Neural progenitor cell (in vitro differentiated cells): ENCODE data around the gene RPGR. TPM values are rescaled to one million over a fixed set of nuclear protein-coding genes. Genes with fewer than 3 reads are reported as not detected.

Experiments
- DNase-seq: peaks from one replicate; pipeline ENCODE4 v3.0.0-alpha.2; 2016; ENCODE audit warnings: low spot score
- H2AFZ ChIP-seq: fragments of 200-600 bp; sonication (generic); replicated peaks from 2 replicates; pipeline ENCODE4 v1.6.1; 2016; ENCODE audit warnings: antibody characterized with exemption
- H3F3A ChIP-seq: fragments of 200-600 bp; sonication (generic); 2 replicates; pipeline ENCODE4 v1.6.1; 2016; ENCODE audit warnings: antibody characterized with exemption, low read depth
- H3K27ac ChIP-seq: fragments of 200-600 bp; sonication (generic); 2 replicates; pipeline ENCODE4 v1.5.1; 2016; ENCODE audit warnings: mild to moderate bottlenecking
- H3K27me3 ChIP-seq: fragments of 200-600 bp; sonication (generic); 2 replicates; pipeline ENCODE4 v1.6.1; 2016; ENCODE audit warnings: mild to moderate bottlenecking, moderate library complexity
- H3K36me3 ChIP-seq: fragments of 200-600 bp; sonication (generic); 2 replicates; pipeline ENCODE4 v1.5.1; 2016
- H3K4me1 ChIP-seq: fragments of 200-600 bp; sonication (generic); 2 replicates; pipeline ENCODE4 v1.6.1; 2016; ENCODE audit warnings: mixed run types
- H3K4me2 ChIP-seq: fragments of 200-600 bp; sonication (generic); 2 replicates; pipeline ENCODE4 v1.6.1; 2016
- H3K4me3 ChIP-seq: fragments of 200-600 bp; sonication (generic); 2 replicates; pipeline ENCODE4 v1.5.1; 2016
- H3K79me2 ChIP-seq: fragments of 200-600 bp; sonication (generic); 2 replicates; pipeline ENCODE4 v1.6.1; 2016; ENCODE audit warnings: low read depth
- H3K9ac ChIP-seq: fragments of 200-600 bp; sonication (generic); 2 replicates; pipeline ENCODE4 v1.6.1; 2016
- H3K9me3 ChIP-seq: fragments of 200-600 bp; sonication (generic); 2 replicates; pipeline ENCODE4 v1.5.1; 2016; ENCODE audit warnings: low read depth
- H4K20me1 ChIP-seq: fragments of 200-600 bp; sonication (generic); 2 replicates; pipeline ENCODE4 v1.6.1; 2016; ENCODE audit warnings: low read depth
- H3K27ac Mint-ChIP-seq: 3 replicates; pipeline ENCODE4 v1.8.0; 2021; ENCODE audit warnings: mixed read lengths
- H3K27me3 Mint-ChIP-seq: 2 replicates; pipeline ENCODE4 v1.8.0; 2022; ENCODE audit warnings: low read depth, mild to moderate bottlenecking, inconsistent platforms, moderate library complexity, mixed read lengths; ENCODE audit not compliant: insufficient read depth
- H3K36me3 Mint-ChIP-seq: 3 replicates; pipeline ENCODE4 v1.8.0; 2021; ENCODE audit warnings: mixed read lengths
- H3K4me1 Mint-ChIP-seq: 3 replicates; pipeline ENCODE4 v1.8.0; 2021; ENCODE audit warnings: mixed read lengths
- H3K4me3 Mint-ChIP-seq: 3 replicates; pipeline ENCODE4 v1.8.0; 2021; ENCODE audit warnings: mild to moderate bottlenecking, moderate library complexity, mixed read lengths
- H3K9me3 Mint-ChIP-seq: 3 replicates; pipeline ENCODE4 v1.8.0; 2020; ENCODE audit warnings: mixed read lengths
- EZH2 ChIP-seq: fragments of 200-600 bp; sonication (generic); IDR thresholded peaks from 2 replicates; pipeline ENCODE4 v1.6.1; 2017; ENCODE audit warnings: antibody characterized with exemption, mild to moderate bottlenecking, moderate library complexity
- EZH2phosphoT487 ChIP-seq: fragments of 200-600 bp; sonication (generic); IDR thresholded peaks from 2 replicates; pipeline ENCODE4 v1.6.1; 2017; ENCODE audit warnings: antibody characterized with exemption
- total RNA-seq: library from RNA; depleted of rRNA; stranded (reverse); fragments of >200 nt; gene quantifications from 2 replicates; pipeline ENCODE4 v1.2.3, GENCODE V29; 2015; ENCODE audit warnings: low replicate concordance
- TF ChIP-seq, protein P1 (sequence below): fragments of 200-600 bp; sonication (generic); IDR thresholded peaks from 2 replicates; pipeline ENCODE4 v1.5.1; 2017; ENCODE audit warnings: antibody characterized with exemption, mild to moderate bottlenecking

Gene RPGR
- total RNA-seq, 1 donor from 2014 or later, result 17.4 TPM

DNA sequence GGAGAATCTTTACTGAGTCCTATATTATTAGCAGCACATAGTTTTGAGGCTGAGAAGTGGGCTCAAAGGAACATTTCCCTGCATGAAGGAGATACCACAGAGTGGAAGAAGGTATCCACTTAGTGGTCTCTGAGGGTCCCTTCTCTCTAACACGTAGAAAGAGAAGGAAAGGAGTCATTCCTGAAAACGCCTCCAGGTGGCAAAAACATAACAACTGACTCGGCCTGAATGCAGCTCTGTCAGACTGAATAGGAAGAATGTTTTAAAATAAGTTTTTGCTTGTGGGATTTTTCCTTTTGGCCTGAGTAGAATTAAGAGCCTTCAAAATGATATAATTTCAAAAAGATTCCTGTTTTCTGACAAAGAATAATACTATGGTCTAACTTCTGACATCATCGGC, 23.3 kb downstream of the RPGR start:
- Histone ChIP-seq H3K9ac (no peak overlapping the region), H3K4me3 (no peak overlapping the region), H3K36me3 (peaks cover 3% of the 10 kb centered on the region), H3F3A (no peaks in the 10 kb centered on the region), H3K4me1 (no peaks in the 10 kb centered on the region), H3K4me2 (no peak overlapping the region), H3K9me3 (peaks cover 10% of the 10 kb centered on the region), H3K27me3 (no peaks in the 10 kb centered on the region), H3K79me2 (no peaks in the 10 kb centered on the region), H2AFZ (no peak overlapping the region), H4K20me1 (no peaks in the 10 kb centered on the region), H3K27ac (no peak overlapping the region)
- no peaks in the 10 kb centered on the region for H3K4me1 Mint-ChIP-seq
- peak; percentile 14 for DNase-seq
- no peaks in the 10 kb centered on the region for H3K36me3 Mint-ChIP-seq
- H3K9me3 Mint-ChIP-seq, result no peaks in the 10 kb centered on the region
- TF ChIP-seq, protein P1, sequence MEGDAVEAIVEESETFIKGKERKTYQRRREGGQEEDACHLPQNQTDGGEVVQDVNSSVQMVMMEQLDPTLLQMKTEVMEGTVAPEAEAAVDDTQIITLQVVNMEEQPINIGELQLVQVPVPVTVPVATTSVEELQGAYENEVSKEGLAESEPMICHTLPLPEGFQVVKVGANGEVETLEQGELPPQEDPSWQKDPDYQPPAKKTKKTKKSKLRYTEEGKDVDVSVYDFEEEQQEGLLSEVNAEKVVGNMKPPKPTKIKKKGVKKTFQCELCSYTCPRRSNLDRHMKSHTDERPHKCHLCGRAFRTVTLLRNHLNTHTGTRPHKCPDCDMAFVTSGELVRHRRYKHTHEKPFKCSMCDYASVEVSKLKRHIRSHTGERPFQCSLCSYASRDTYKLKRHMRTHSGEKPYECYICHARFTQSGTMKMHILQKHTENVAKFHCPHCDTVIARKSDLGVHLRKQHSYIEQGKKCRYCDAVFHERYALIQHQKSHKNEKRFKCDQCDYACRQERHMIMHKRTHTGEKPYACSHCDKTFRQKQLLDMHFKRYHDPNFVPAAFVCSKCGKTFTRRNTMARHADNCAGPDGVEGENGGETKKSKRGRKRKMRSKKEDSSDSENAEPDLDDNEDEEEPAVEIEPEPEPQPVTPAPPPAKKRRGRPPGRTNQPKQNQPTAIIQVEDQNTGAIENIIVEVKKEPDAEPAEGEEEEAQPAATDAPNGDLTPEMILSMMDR, result peak; percentile 41
- TF ChIP-seq EZH2phosphoT487 (no peak), EZH2 (no peak)
- peaks cover 2% of the 10 kb centered on the region for H3K27me3 Mint-ChIP-seq
- H3K27ac Mint-ChIP-seq, result no peak overlapping the region
- no peak overlapping the region for H3K4me3 Mint-ChIP-seq

DNA sequence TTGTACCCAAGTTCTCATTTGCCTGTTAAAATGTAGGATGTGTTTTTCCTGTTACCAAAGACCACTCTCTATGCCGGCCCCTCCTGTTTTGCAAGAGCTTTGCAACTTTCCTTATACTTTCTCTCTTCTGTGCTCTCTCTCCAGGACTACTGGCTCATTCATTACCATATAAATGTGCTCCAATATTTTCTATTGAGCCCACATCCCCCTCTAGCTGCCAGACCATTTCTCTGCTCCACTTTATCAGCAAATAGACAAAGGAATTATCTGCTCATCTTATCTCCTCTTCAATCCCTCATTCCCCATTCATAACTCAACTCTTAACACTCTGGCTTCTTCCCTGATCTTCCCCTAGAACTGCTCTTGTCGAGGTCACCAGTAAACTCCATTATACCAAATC, 33.6 kb downstream of the RPGR start:
- peaks cover 6% of the 10 kb centered on the region for H3K36me3 ChIP-seq
- no peak overlapping the region for H2AFZ ChIP-seq
- H3K4me3 Mint-ChIP-seq, result no peak overlapping the region
- no peaks in the 10 kb centered on the region for H3F3A ChIP-seq
- no peaks in the 10 kb centered on the region for H3K79me2 ChIP-seq
- H3K27ac Mint-ChIP-seq, result no peak overlapping the region
- H3K9ac ChIP-seq, result no peak overlapping the region
- H3K4me3 ChIP-seq, result no peak overlapping the region
- H3K27ac ChIP-seq, result no peak overlapping the region
- no peaks in the 10 kb centered on the region for H4K20me1 ChIP-seq
- no peak for TF ChIP-seq EZH2phosphoT487
- no peak overlapping the region for H3K4me2 ChIP-seq
- no peaks in the 10 kb centered on the region for H3K9me3 Mint-ChIP-seq
- H3K4me1 ChIP-seq, result peaks cover 12% of the 10 kb centered on the region
- DNase-seq, result no peak
- H3K27me3 ChIP-seq, result no peaks in the 10 kb centered on the region
- no peaks in the 10 kb centered on the region for H3K4me1 Mint-ChIP-seq
- no peaks in the 10 kb centered on the region for H3K9me3 ChIP-seq
- peaks cover 2% of the 10 kb centered on the region for H3K36me3 Mint-ChIP-seq
- H3K27me3 Mint-ChIP-seq, result no peaks in the 10 kb centered on the region

DNA sequence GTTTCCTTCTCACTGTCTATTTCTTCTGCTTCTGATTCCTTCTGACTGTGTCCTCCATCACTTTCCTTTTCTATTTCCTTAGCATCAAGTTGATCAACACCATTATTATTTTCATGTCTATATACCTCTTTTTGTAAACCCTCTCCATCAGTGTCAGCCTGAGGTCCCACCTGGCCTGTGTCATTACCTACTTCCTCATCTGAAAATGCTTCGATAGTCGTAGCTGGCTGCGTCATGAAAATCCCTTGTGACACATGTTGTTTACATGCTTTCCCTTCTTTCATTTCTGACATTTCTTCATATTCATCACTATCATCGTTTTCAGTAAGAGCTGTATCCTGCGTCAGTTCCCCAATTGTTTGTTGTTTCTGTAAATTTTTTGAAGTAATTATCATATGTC, 39.6 kb downstream of the RPGR start:
- no peaks in the 10 kb centered on the region for H3K9me3 ChIP-seq
- H3K9me3 Mint-ChIP-seq, result peaks cover 5% of the 10 kb centered on the region
- H4K20me1 ChIP-seq, result no peaks in the 10 kb centered on the region
- H3K27me3 Mint-ChIP-seq, result no peaks in the 10 kb centered on the region
- no peak overlapping the region for H3K4me3 ChIP-seq
- no peaks in the 10 kb centered on the region for H3K79me2 ChIP-seq
- DNase-seq, result no peak
- peaks cover 12% of the 10 kb centered on the region for H3K4me1 ChIP-seq
- no peak overlapping the region for H3K4me2 ChIP-seq
- no peak overlapping the region for H3K27ac ChIP-seq
- H3F3A ChIP-seq, result no peaks in the 10 kb centered on the region
- no peak overlapping the region for H3K27ac Mint-ChIP-seq
- H3K27me3 ChIP-seq, result no peaks in the 10 kb centered on the region
- H3K4me3 Mint-ChIP-seq, result no peak overlapping the region
- TF ChIP-seq, protein P1, result no peak
- TF ChIP-seq EZH2 (no peak), EZH2phosphoT487 (no peak)
- H3K9ac ChIP-seq, result no peak overlapping the region
- no peaks in the 10 kb centered on the region for H3K36me3 ChIP-seq
- H3K4me1 Mint-ChIP-seq, result no peaks in the 10 kb centered on the region
- no peak overlapping the region for H2AFZ ChIP-seq
- H3K36me3 Mint-ChIP-seq, result peaks cover 2% of the 10 kb centered on the region

DNA sequence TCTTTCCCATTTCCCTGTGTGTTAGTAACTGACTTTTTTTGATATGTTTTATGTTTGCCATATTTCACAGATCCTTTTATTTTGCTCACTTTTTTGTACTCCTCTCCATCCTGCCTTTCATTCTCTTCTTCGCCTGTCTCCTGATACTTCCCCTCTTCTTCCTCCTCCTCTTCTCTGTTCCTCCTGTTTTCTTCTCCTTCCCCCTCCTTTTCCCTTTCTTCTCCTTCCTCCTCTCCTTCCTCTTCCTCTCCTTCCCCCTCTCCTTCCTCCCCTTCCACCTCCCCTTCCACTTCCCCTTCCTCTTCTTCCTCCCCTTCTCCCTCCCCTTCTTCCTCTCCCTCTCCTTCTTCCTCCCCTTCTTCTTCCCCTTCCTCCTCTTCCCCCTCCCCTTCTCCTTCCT, 41.7 kb downstream of the RPGR start:
- no peaks in the 10 kb centered on the region for H3K4me1 Mint-ChIP-seq
- Histone ChIP-seq H3F3A (no peaks in the 10 kb centered on the region), H3K9ac (no peak overlapping the region), H3K4me1 (peaks cover 12% of the 10 kb centered on the region), H3K79me2 (no peaks in the 10 kb centered on the region), H3K36me3 (no peaks in the 10 kb centered on the region), H4K20me1 (no peaks in the 10 kb centered on the region), H3K4me2 (no peak overlapping the region), H3K27ac (no peak overlapping the region), H2AFZ (no peak overlapping the region), H3K4me3 (no peak overlapping the region), H3K27me3 (no peaks in the 10 kb centered on the region), H3K9me3 (no peaks in the 10 kb centered on the region)
- no peak overlapping the region for H3K4me3 Mint-ChIP-seq
- H3K9me3 Mint-ChIP-seq, result peaks cover 5% of the 10 kb centered on the region
- no peaks in the 10 kb centered on the region for H3K27me3 Mint-ChIP-seq
- H3K27ac Mint-ChIP-seq, result no peak overlapping the region
- H3K36me3 Mint-ChIP-seq, result no peaks in the 10 kb centered on the region
- no peak for DNase-seq
- TF ChIP-seq, protein P1, result no peak
- TF ChIP-seq EZH2phosphoT487, result no peak
- TF ChIP-seq EZH2, result no peak
